SK-N-SH (cell line): ENCODE measurements around the gene MBTPS2. TPM values are rescaled to one million over a fixed set of nuclear protein-coding genes. Genes with fewer than 3 reads are reported as not detected.

ENCODE experiments used
- CTCF ChIA-PET: fragments of 300-600, 350-600 bp; formaldehyde crosslinking; extraction: SDS; loops from one replicate; lab custom pipeline; 2021; lab: Yijun Ruan, JAX
- POLR2A ChIA-PET: fragments of 350-600 bp; sonication (Branson Sonifier 250); formaldehyde crosslinking; extraction: SDS; loops from one replicate; lab custom pipeline; 2020; ENCODE audit warnings: antibody characterized with exemption, inconsistent platforms; lab: Yijun Ruan, JAX
- DNase-seq: peaks from one replicate; pipeline ENCODE4 v3.0.0; 2012
- H2AFZ ChIP-seq: fragments of 200-600 bp; sonication (generic); 2 replicates; pipeline ENCODE4 v1.8.1; 2016; ENCODE audit warnings: antibody characterized with exemption, mild to moderate bottlenecking, low read depth
- H3F3A ChIP-seq: fragments of 200-600 bp; sonication (generic); replicated peaks from 2 replicates; pipeline ENCODE3; 2016; ENCODE audit warnings: antibody characterized with exemption, mild to moderate bottlenecking; ENCODE audit not compliant: insufficient read depth
- H3K27ac ChIP-seq, 2 experiments: fragments of 200-500 bp in 1 of 2; fragments of 200-600 bp in 1 of 2; sonication (Bioruptor generic) in 1 of 2; sonication (generic), shearing (Covaris generic) in 1 of 2; 2 replicates each; pipeline versions ENCODE4 v1.5.1 to v1.6.1; 2014 to 2016; ENCODE audit warnings: low read depth in 2 of 2, inconsistent platforms in 1 of 2, low read length in 1 of 2, mild to moderate bottlenecking in 1 of 2, mixed read lengths in 1 of 2
- H3K27me3 ChIP-seq: fragments of 200-600 bp; sonication (generic), shearing (Covaris generic); 2 replicates; pipeline ENCODE4 v1.6.1; 2016; ENCODE audit warnings: mixed run types; ENCODE audit not compliant: insufficient read depth
- H3K36me3 ChIP-seq, 2 experiments: fragments of 200-500 bp in 1 of 2; fragments of 200-600 bp in 1 of 2; sonication (Bioruptor generic) in 1 of 2; sonication (generic) in 1 of 2; replicated peaks in 1 of 2; 2 replicates each; pipeline versions ENCODE3 to v1.5.1; 2014 to 2016; ENCODE audit warnings: low read length in 1 of 2, mild to moderate bottlenecking in 1 of 2; ENCODE audit not compliant: insufficient read depth in 2 of 2, control insufficient read depth in 1 of 2
- H3K4me1 ChIP-seq, 2 experiments: fragments of 200-500 bp in 1 of 2; fragments of 200-600 bp in 1 of 2; sonication (Bioruptor generic) in 1 of 2; sonication (generic), shearing (Covaris generic) in 1 of 2; 2 replicates each; pipeline versions ENCODE4 v1.5.1 to v1.6.1; 2014 to 2016; ENCODE audit warnings: low read depth in 1 of 2, low read length in 1 of 2, mixed run types in 1 of 2; ENCODE audit not compliant: insufficient read depth in 2 of 2, control insufficient read depth in 1 of 2
- H3K4me2 ChIP-seq: fragments of 200-600 bp; sonication (generic), shearing (Covaris generic); 2 replicates; pipeline ENCODE4 v1.6.1; 2017; ENCODE audit warnings: mixed run types
- H3K4me3 ChIP-seq, 2 experiments: fragments of 200-500 bp in 1 of 2; fragments of 200-600 bp in 1 of 2; sonication (Bioruptor generic) in 1 of 2; sonication (generic), shearing (Covaris generic) in 1 of 2; 2 replicates each; pipeline versions ENCODE4 v1.5.1 to v1.8.1; 2014 to 2016; ENCODE audit warnings: low read depth in 2 of 2, inconsistent platforms in 1 of 2, low read length in 1 of 2, mild to moderate bottlenecking in 1 of 2, mixed read lengths in 1 of 2, moderate library complexity in 1 of 2
- H3K79me2 ChIP-seq: fragments of 200-600 bp; sonication (generic); 2 replicates; pipeline ENCODE4 v1.8.1; 2017; ENCODE audit warnings: mild to moderate bottlenecking; ENCODE audit not compliant: insufficient read depth
- H3K9ac ChIP-seq: fragments of 200-600 bp; sonication (generic); 2 replicates; pipeline ENCODE4 v1.6.1; 2017; ENCODE audit warnings: mixed run types
- H3K9me2 ChIP-seq: fragments of 200-600 bp; sonication (generic); 2 replicates; pipeline ENCODE4 v1.6.1; 2017; ENCODE audit warnings: mixed run types
- H3K9me3 ChIP-seq: fragments of 200-600 bp; sonication (generic); 2 replicates; pipeline ENCODE4 v1.6.1; 2017; ENCODE audit warnings: mixed run types, mild to moderate bottlenecking, moderate library complexity
- H4K20me1 ChIP-seq: fragments of 200-600 bp; sonication (generic); 2 replicates; pipeline ENCODE4 v1.6.1; 2017; ENCODE audit warnings: mild to moderate bottlenecking, mixed run types; ENCODE audit not compliant: insufficient read depth
- CTCF ChIP-seq: fragments of 200-600 bp; sonication (generic); IDR thresholded peaks from 2 replicates; pipeline ENCODE4 v1.6.1; 2017; ENCODE audit warnings: antibody characterized with exemption, mild to moderate bottlenecking, moderate library complexity
- ELF1 ChIP-seq: IDR thresholded peaks from 2 replicates; pipeline ENCODE4 v1.4.0; 2012
- EP300 ChIP-seq, 2 experiments: IDR thresholded peaks; 2 replicates each; pipeline versions ENCODE4 v1.4.0 to v1.6.1; 2012; ENCODE audit warnings: borderline replicate concordance in 1 of 2, low read depth in 1 of 2, low read length in 1 of 2
- FOXJ3 ChIP-seq: sonication (generic); formaldehyde crosslinking; IDR thresholded peaks from 2 replicates; pipeline ENCODE4 v1.5.1; 2020; ENCODE audit warnings: mild to moderate bottlenecking, missing genetic modification reagents
- GABPA ChIP-seq: IDR thresholded peaks from 2 replicates; pipeline ENCODE4 v1.4.0; 2012; ENCODE audit warnings: low read depth, mild to moderate bottlenecking
- GATA2 ChIP-seq: sonication (generic); formaldehyde crosslinking; IDR thresholded peaks from 2 replicates; pipeline ENCODE4 v1.5.0; 2020; ENCODE audit warnings: mild to moderate bottlenecking, missing genetic modification reagents
- JUND ChIP-seq: IDR thresholded peaks from 2 replicates; pipeline ENCODE4 v1.4.0; 2012
- MEF2A ChIP-seq: IDR thresholded peaks from 2 replicates; pipeline ENCODE4 v1.4.0; 2012; ENCODE audit warnings: low read depth, borderline replicate concordance
- NRF1 ChIP-seq: IDR thresholded peaks from 2 replicates; pipeline ENCODE4 v1.6.1; 2012; ENCODE audit warnings: low read depth, mild to moderate bottlenecking, low read length
- POLR2AphosphoS5 ChIP-seq: IDR thresholded peaks from 2 replicates; pipeline ENCODE4 v1.6.1; 2012; ENCODE audit warnings: low read depth, low read length
- RAD21 ChIP-seq: IDR thresholded peaks from 2 replicates; pipeline ENCODE4 v1.6.1; 2012; ENCODE audit warnings: mild to moderate bottlenecking, low read length
- RFX5 ChIP-seq: IDR thresholded peaks from 2 replicates; pipeline ENCODE4 v1.6.1; 2012; ENCODE audit warnings: mild to moderate bottlenecking, improper control_type of control experiment, low read length
- RXRA ChIP-seq: IDR thresholded peaks from 2 replicates; pipeline ENCODE4 v1.4.0; 2012; ENCODE audit warnings: low read depth, mild to moderate bottlenecking, borderline replicate concordance
- SIN3A ChIP-seq: IDR thresholded peaks from 2 replicates; pipeline ENCODE4 v1.6.1; 2012; ENCODE audit warnings: low read depth, mild to moderate bottlenecking, low read length, moderate library complexity, borderline replicate concordance
- TCF12 ChIP-seq: IDR thresholded peaks from 2 replicates; pipeline ENCODE4 v1.4.0; 2012
- TEAD4 ChIP-seq: IDR thresholded peaks from 2 replicates; pipeline ENCODE4 v1.4.0; 2012; ENCODE audit warnings: mild to moderate bottlenecking, borderline replicate concordance; ENCODE audit not compliant: insufficient read depth
- USF1 ChIP-seq: IDR thresholded peaks from 2 replicates; pipeline ENCODE4 v1.4.0; 2012; ENCODE audit warnings: low read depth, borderline replicate concordance
- YY1 ChIP-seq: IDR thresholded peaks from 2 replicates; pipeline ENCODE4 v1.4.0; 2012; ENCODE audit warnings: low read depth, mild to moderate bottlenecking
- ZBTB33 ChIP-seq: IDR thresholded peaks from 2 replicates; pipeline ENCODE4 v1.4.0; 2012; ENCODE audit warnings: low read depth, borderline replicate concordance
- WGBS: methylation state at CpG from one replicate; pipeline ENCODE4 v1.1.6; 2017; ENCODE audit warnings: low lambda C conversion rate; 5-methylcytosine and 5-hydroxymethylcytosine counted together
- polyA plus RNA-seq, 3 experiments: library from polyadenylated mRNA; depleted of rRNA; stranded (reverse); fragments of >200 nt; gene quantifications; 2 replicates each; pipeline ENCODE4 v1.2.3, GENCODE V29; 2012

MBTPS2 gene
- polyA plus RNA-seq, 1 of the 3 experiments (the other 2 are of a cell fraction): 21.6 TPM

- Histone ChIP-seq H3K36me3 (peaks cover 13 to 14% of the 10 kb centered on the region in 2 experiments), H3K79me2 (peaks cover 27% of the 10 kb centered on the region), H4K20me1 (no peaks in the 10 kb centered on the region), H3K4me1 (no peaks in the 10 kb centered on the region; a peak in 2 of 4 replicates), H3K27ac (peak overlapping the region in 1 of 2 experiments; percentile 65; a peak in 2 of 4 replicates), H3K4me3 (peak overlapping the region; percentile 85 to 88), H3K4me2 (peak overlapping the region; percentile 93), H3K27me3 (no peaks in the 10 kb centered on the region; the same call in 1 of the 2 replicates), H2AFZ (peak overlapping the region; percentile 86), H3K9me3 (no peaks in the 10 kb centered on the region), H3K9me2 (no peaks in the 10 kb centered on the region), H3K9ac (peak overlapping the region; percentile 88), H3F3A (peaks cover 4% of the 10 kb centered on the region)
- TF ChIP-seq NRF1 (no peak), USF1 (no peak), YY1 (0 out of 2 replicates have a peak, but pooled peaks have one; percentile 0)
- ChIA-PET POLR2A (no interaction called here), CTCF (interaction anchor here (0.6 to 1.3 kb wide), 2 partner anchors 9 to 646 kb away, joined by 3 to 6 read pairs; no protein-coding TSS in a partner anchor)
- no peak for DNase-seq
- WGBS: 4% methylated on average over 6 of the region's 6 CpGs
These were observed 752 bp downstream of the MBTPS2 start for GRCh38 chrX:21840193-21840545.

- 58% methylated on average over 5 of the region's 5 CpGs for WGBS
- Histone ChIP-seq H3K79me2 (peaks cover 27% of the 10 kb centered on the region), H3K27me3 (no peaks in the 10 kb centered on the region), H4K20me1 (no peaks in the 10 kb centered on the region), H3K4me3 (no peak overlapping the region), H3K36me3 (peaks cover 34 to 41% of the 10 kb centered on the region in 2 experiments), H3K27ac (no peak overlapping the region), H3K9me2 (no peaks in the 10 kb centered on the region), H3K9ac (no peak overlapping the region), H3K4me2 (no peak overlapping the region), H3K4me1 (no peaks in the 10 kb centered on the region; a peak in 2 of 4 replicates), H3K9me3 (no peaks in the 10 kb centered on the region), H3F3A (peaks cover 4% of the 10 kb centered on the region), H2AFZ (no peak overlapping the region)
- no peak for TF ChIP-seq TEAD4
- TF ChIP-seq POLR2AphosphoS5: no peak
- TF ChIP-seq CTCF: no peak
- no peak for TF ChIP-seq EP300 (IDR thresholded peaks at IDR 0.05; ENCODE audit: borderline replicate concordance in 1 of 2, low read depth in 1 of 2, low read length in 1 of 2)
- TF ChIP-seq RXRA: no peak
- DNase-seq: no peak
- ChIA-PET CTCF (interaction anchor here (0.7 kb wide), 1 partner anchor 194 kb away, joined by 3 read pairs; no protein-coding TSS in a partner anchor), POLR2A (no interaction called here)
These were observed 3.8 kb downstream of the MBTPS2 start for GRCh38 chrX:21843179-21843578.

- Histone ChIP-seq H3K9me3 (no peaks in the 10 kb centered on the region), H3K36me3 (peaks cover 40 to 51% of the 10 kb centered on the region in 2 experiments), H3K27ac (no peak overlapping the region), H3K79me2 (peaks cover 20% of the 10 kb centered on the region), H3K4me1 (no peaks in the 10 kb centered on the region; a peak in 2 of 4 replicates), H3K4me2 (no peak overlapping the region), H4K20me1 (no peaks in the 10 kb centered on the region), H3K4me3 (no peak overlapping the region), H2AFZ (no peak overlapping the region), H3K9ac (no peak overlapping the region), H3F3A (no peaks in the 10 kb centered on the region), H3K27me3 (no peaks in the 10 kb centered on the region), H3K9me2 (no peaks in the 10 kb centered on the region)
- DNase-seq: no peak
- TF ChIP-seq EP300 (IDR thresholded peaks at IDR 0.05; ENCODE audit: borderline replicate concordance in 1 of 2, low read depth in 1 of 2, low read length in 1 of 2) (no peak), GABPA (no peak), RFX5 (no peak), GATA2 (CRISPR knock-in tag) (no peak), RAD21 (no peak), NRF1 (no peak), FOXJ3 (no peak), TEAD4 (no peak), TCF12 (no peak), SIN3A (no peak), ZBTB33 (no peak), ELF1 (no peak), POLR2AphosphoS5 (no peak), MEF2A (no peak), JUND (no peak)
- CTCF ChIA-PET: no interaction called here
- 77% methylated on average over 6 of the region's 6 CpGs for WGBS
- POLR2A ChIA-PET: no interaction called here
These were observed 5.7 kb downstream of the MBTPS2 start for GRCh38 chrX:21845096-21845495.
